Muscle layer of duodenum (tissue), 2 donors: ENCODE measurements around the gene CLRN2.

Experiments
- H3K27ac ChIP-seq: one replicate; pipeline ENCODE4 v1.7.0; 2013; ENCODE audit warnings: mild to moderate bottlenecking, low read length
- H3K27me3 ChIP-seq: one replicate; pipeline ENCODE4 v1.7.0; 2013; ENCODE audit warnings: low read depth, mild to moderate bottlenecking, control low read depth, low read length
- H3K36me3 ChIP-seq, 2 donors: one replicate each; pipeline ENCODE4 v1.7.0; 2013; ENCODE audit warnings: low read length in 2 of 2, control low read depth in 1 of 2, mild to moderate bottlenecking in 1 of 2; ENCODE audit not compliant: insufficient read depth in 2 of 2, control insufficient read depth in 1 of 2
- H3K4me1 ChIP-seq, 2 donors: one replicate each; pipeline ENCODE4 v1.7.0; 2013; ENCODE audit warnings: low read length in 2 of 2, mild to moderate bottlenecking in 2 of 2, control low read depth in 1 of 2, moderate library complexity in 1 of 2; ENCODE audit not compliant: insufficient read depth in 2 of 2, control insufficient read depth in 1 of 2
- H3K4me3 ChIP-seq, 2 donors: one replicate each; pipeline ENCODE4 v1.7.0; 2013; ENCODE audit warnings: low read length in 2 of 2, low read depth in 1 of 2, mild to moderate bottlenecking in 1 of 2
- H3K9me3 ChIP-seq, 2 donors: one replicate each; pipeline ENCODE4 v1.7.0; 2013; ENCODE audit warnings: low read length in 2 of 2, control low read depth in 1 of 2, mild to moderate bottlenecking in 1 of 2; ENCODE audit not compliant: control insufficient read depth in 1 of 2
- donor health status: healthy.

CLRN2 gene

DNA sequence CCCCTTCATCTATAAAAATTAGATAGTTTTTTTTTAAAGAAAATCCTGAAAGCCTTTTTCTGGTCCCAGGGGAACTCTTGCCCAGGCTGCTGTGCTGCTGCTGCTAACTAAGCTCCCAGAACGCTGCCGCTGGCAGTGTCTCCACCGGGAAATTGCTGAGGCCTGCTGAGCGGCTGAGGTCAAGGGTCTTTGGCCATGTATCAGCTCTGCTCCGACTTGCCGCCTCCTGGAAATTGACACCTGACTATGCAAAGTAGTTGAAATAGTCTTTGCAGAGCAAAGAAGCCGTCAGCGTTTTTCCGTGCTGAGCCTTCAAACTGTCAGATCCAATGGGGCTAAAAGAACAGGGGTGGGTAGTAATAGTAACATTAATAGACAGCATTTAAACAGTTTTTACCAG, 3.9 kb upstream of the CLRN2 start:
- H3K4me1 ChIP-seq, result peaks cover 4 to 8% of the 10 kb centered on the region in 2 donors
- no peaks in the 10 kb centered on the region for H3K9me3 ChIP-seq
- no peaks in the 10 kb centered on the region for H3K27me3 ChIP-seq
- peak overlapping the region; percentile 66 for H3K27ac ChIP-seq
- H3K4me3 ChIP-seq, result peak overlapping the region; percentile 81 to 95
- H3K36me3 ChIP-seq, result peaks cover 0 to 18% of the 10 kb centered on the region in 2 donors

DNA sequence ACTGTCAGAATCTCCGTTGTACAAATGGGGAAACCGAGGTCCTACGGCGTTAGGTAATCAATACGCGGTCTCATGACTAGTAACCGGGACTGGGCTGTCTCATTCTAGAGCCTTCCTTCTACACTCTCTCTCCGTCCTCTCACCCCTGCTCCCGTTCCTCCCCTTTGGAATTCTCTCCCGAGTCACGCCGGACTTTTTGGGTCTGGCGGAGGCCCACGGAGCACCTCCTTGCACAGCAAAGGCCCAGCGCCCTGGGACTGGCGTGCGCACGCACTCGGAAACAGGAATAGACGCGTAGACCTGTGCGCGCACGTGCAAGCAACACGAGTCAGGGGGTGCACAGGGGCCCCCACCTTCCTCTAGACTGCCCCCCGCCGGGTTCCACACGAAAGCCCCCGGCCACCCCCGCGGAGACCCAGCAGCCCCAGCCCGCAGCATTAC, 3.4 kb upstream of the CLRN2 start:
- H3K27ac ChIP-seq, result peak overlapping the region; percentile 66
- H3K4me3 ChIP-seq, result peak overlapping the region; percentile 81 to 95
- peaks cover 0 to 14% of the 10 kb centered on the region in 2 donors for H3K36me3 ChIP-seq
- no peaks in the 10 kb centered on the region for H3K9me3 ChIP-seq
- no peaks in the 10 kb centered on the region for H3K27me3 ChIP-seq
- peaks cover 4 to 8% of the 10 kb centered on the region in 2 donors for H3K4me1 ChIP-seq

DNA sequence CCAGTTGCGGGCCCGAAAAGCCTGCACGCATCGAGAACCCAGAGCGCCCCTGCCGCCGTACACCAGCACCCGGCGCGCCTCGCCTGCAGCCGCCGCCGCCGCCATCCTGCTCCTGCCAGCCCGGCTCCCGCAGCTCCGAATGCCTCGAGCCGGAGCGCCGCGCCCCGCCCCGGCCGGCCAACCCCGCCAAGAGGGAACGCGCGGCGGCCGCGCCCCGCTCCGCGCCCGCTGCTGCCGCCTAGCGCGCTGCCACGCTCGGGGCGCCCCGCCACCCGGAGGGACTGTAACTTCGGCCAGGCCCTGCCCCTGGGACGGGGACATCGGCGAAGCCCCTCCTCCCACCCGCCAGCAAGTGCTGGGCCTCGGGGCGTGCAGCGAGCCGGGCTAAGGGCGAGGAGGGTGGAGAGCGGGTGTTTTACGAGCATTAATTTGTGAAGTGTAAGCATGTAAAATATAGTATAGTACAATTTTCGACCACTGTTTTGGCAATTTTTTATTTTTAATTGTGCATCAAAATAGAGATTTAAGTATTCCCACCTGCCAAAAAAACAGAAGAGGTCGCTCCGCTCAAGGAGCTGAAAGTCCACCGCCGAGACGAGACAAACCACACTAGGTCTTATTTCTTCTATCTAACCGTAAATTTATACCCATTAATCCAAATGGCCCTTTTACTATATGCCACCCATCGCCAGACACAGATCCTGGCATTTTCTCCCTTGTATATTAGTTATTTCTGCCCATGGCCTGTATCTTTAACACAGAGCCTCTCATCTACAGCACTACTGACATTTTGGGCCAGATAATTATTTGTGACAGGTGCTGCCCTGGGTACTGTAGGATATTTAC, 2.8 kb upstream of the CLRN2 start, which contains the start of gene QDPR:
QDPR (minus strand) TSS at position 141 of the 846 bp plus-strand sequence; CDS start at position 105, 36 bp downstream.
- H3K36me3 ChIP-seq, result peaks cover 0 to 8% of the 10 kb centered on the region in 2 donors
- peak within 1 kb of the TSS; percentile 81 to 95 for H3K4me3 ChIP-seq
- peak within 1 kb of the TSS; percentile 66 for H3K27ac ChIP-seq
- H3K27me3 ChIP-seq, result no peaks in the 10 kb centered on the region
- peaks cover 4 to 8% of the 10 kb centered on the region in 2 donors for H3K4me1 ChIP-seq
- no peaks in the 10 kb centered on the region for H3K9me3 ChIP-seq

DNA sequence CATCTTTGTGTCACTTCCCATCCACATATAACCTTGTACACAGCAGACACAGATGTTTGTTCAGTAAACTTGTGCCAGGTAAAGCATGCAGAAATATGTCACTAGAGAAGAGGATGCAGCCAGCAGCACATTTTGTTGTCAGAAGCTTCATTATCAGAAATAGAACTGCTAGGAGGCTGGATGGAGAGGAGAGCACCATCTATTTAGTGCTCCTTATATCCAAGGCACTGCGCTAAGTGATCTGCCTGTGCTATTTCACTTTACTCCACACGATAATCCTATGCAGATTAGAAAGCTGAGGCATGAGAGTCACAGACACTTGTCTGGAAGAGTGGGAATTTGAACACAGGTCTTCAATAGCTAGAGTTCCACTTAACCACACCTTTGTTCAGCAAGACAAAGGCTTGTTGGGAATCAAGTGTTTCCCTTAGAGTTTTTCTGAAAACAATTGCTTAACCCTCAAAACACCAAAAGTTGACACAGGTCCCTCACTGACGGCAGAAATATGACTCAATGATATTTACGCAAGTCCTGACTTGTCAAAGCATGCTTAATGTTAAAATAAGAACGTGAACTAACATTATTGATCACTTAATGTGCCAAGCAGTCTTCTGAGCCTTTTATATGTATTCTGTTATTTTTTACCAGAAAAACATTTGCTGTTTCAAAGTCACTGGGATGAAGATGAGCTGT, 1.8 kb upstream of the CLRN2 start:
- H3K9me3 ChIP-seq, result no peaks in the 10 kb centered on the region
- H3K27me3 ChIP-seq, result no peaks in the 10 kb centered on the region
- no peak overlapping the region for H3K27ac ChIP-seq
- H3K36me3 ChIP-seq, result peaks cover 0 to 2% of the 10 kb centered on the region in 2 donors
- peaks cover 4 to 8% of the 10 kb centered on the region in 2 donors for H3K4me1 ChIP-seq
- H3K4me3 ChIP-seq, result no peak overlapping the region

DNA sequence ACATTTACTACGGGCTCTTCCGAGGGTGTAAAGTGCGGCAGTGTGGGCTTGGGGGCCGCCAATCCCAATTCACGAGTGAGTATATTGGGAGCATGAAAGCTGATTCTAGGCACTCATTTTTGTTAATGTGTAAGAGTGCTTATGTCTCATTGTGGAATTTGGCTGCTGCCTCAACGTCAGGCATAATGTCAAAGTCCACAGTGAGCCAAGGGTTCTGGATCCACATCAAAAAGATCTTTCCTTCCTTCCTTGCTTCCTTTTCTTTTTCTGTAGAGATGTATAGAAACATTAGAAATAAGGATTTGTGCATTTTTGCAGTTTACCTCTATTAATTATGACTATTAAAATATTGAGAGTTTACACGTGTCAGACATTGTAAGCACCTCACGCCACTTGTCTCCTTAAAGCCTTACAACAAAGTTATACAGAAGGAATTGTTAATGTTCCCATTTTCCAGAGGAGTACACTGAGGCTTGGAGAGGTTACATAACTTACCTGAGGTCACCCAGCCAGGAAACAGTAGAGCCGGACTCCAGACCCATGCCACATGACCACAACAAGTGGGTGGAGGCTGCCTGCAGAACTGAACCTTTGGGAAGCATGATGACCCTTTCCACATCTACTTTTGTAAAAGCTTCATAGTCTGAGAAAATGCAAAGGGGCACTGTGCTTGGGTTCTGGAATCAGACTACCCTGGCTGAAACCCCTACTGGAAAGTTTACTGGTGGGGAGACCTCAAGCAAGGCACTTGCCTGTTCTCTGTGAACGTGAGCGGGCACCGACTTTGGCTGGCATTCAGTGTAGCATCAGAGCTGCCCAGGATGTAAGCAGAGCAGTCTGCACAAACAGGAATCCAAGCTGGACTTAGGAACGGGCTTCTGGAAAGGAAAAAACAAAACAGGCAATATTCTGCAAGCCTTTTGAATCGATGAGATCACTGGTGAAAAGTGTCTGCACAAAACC, 761 bp downstream of the CLRN2 start:
- Histone ChIP-seq H3K9me3 (no peaks in the 10 kb centered on the region), H3K36me3 (no peaks in the 10 kb centered on the region), H3K27ac (no peak overlapping the region), H3K27me3 (no peaks in the 10 kb centered on the region), H3K4me1 (peaks cover under 1 to 3% of the 10 kb centered on the region in 2 donors), H3K4me3 (no peak overlapping the region)

- H3K36me3 ChIP-seq, result no peaks in the 10 kb centered on the region
- H3K4me1 ChIP-seq, result no peaks in the 10 kb centered on the region
- no peak overlapping the region for H3K27ac ChIP-seq
- no peak overlapping the region for H3K4me3 ChIP-seq
- H3K27me3 ChIP-seq, result no peaks in the 10 kb centered on the region
- H3K9me3 ChIP-seq, result no peaks in the 10 kb centered on the region
Observed at GRCh38 chr4:17516980-17517379, 2.0 kb downstream of the CLRN2 start.

DNA sequence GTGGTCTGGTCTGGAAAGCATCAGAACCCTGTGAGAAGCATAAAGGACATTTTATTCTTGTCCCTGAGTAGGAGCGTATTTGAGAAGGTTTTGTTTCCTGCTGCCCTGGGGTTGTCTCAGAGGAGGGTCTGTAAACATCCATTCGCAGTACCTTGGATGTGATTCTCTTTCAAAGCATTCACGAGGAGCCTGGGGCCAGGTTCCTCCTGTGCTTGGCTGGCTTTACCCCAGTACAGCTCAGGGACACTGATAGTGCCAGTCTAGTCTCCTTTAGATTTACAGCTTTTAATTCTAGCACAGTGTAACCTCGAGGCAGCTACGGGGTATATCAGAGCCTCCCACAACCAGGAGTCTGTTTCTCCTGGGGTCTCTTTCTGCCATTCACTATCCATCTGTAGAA, 2.7 kb downstream of the CLRN2 start:
- Histone ChIP-seq H3K27ac (no peak overlapping the region), H3K36me3 (no peaks in the 10 kb centered on the region), H3K9me3 (no peaks in the 10 kb centered on the region), H3K27me3 (no peaks in the 10 kb centered on the region), H3K4me3 (no peak overlapping the region), H3K4me1 (no peaks in the 10 kb centered on the region)

- Histone ChIP-seq H3K9me3 (no peaks in the 10 kb centered on the region), H3K27ac (no peak overlapping the region), H3K27me3 (no peaks in the 10 kb centered on the region), H3K4me3 (no peak overlapping the region), H3K36me3 (no peaks in the 10 kb centered on the region), H3K4me1 (no peaks in the 10 kb centered on the region)
Observed at GRCh38 chr4:17521595-17521994, 6.6 kb downstream of the CLRN2 start.

- Histone ChIP-seq H3K4me1 (no peaks in the 10 kb centered on the region), H3K27me3 (peaks cover 3% of the 10 kb centered on the region), H3K36me3 (no peaks in the 10 kb centered on the region), H3K27ac (no peak overlapping the region), H3K4me3 (no peak overlapping the region), H3K9me3 (no peaks in the 10 kb centered on the region)
Observed at GRCh38 chr4:17523662-17524061, 8.7 kb downstream of the CLRN2 start.

- peaks cover 3% of the 10 kb centered on the region for H3K27me3 ChIP-seq
- H3K36me3 ChIP-seq, result no peaks in the 10 kb centered on the region
- no peak overlapping the region for H3K27ac ChIP-seq
- no peaks in the 10 kb centered on the region for H3K4me1 ChIP-seq
- H3K9me3 ChIP-seq, result no peaks in the 10 kb centered on the region
- H3K4me3 ChIP-seq, result no peak overlapping the region
Observed at GRCh38 chr4:17526695-17527477, 11.9 kb downstream of the CLRN2 start.
